HG02642 (cell line): ENCODE measurements around the gene FBXO34.
"Not testable (repeated sequence)": the region's sequence is repeated elsewhere in the genome, so short reads cannot be mapped to it uniquely, and the experiment has no call there.

Experiments
- ATAC-seq: cut with Tn5 transposase; IDR thresholded peaks from one replicate; pipeline ENCODE4 v1.9.1; 2021; ENCODE audit warnings: mild to moderate bottlenecking; ENCODE audit not compliant: unreplicated experiment, poor library complexity

The FBXO34 gene

GRCh38 chr14:55373784-55374705 is 102.8 kb downstream of the FBXO34 start:
- no peak for ATAC-seq

- ATAC-seq = no peak
These were observed 103.5 kb downstream of the FBXO34 start for GRCh38 chr14:55374771-55375170.

- ATAC-seq = no peak
These were observed 106.0 kb downstream of the FBXO34 start for GRCh38 chr14:55377236-55377635.

- no peak for ATAC-seq
These were observed 109.8 kb downstream of the FBXO34 start for GRCh38 chr14:55381040-55381439.

- no peak for ATAC-seq
These were observed 110.3 kb downstream of the FBXO34 start for GRCh38 chr14:55381561-55381960.

GRCh38 chr14:55382483-55382882 is 111.3 kb downstream of the FBXO34 start:
- no peak for ATAC-seq

- ATAC-seq = not testable (repeated sequence)
These were observed 111.8 kb downstream of the FBXO34 start for GRCh38 chr14:55383056-55383466.

- no peak for ATAC-seq
These were observed 112.4 kb downstream of the FBXO34 start for GRCh38 chr14:55383541-55384140.

GRCh38 chr14:55384536-55384935 is 113.3 kb downstream of the FBXO34 start:
- ATAC-seq = no peak

- ATAC-seq = no peak
These were observed 115.0 kb downstream of the FBXO34 start for GRCh38 chr14:55386037-55386808.

GRCh38 chr14:55387121-55387520 is 115.9 kb downstream of the FBXO34 start:
- no peak for ATAC-seq

- no peak for ATAC-seq
These were observed 116.9 kb downstream of the FBXO34 start for GRCh38 chr14:55388160-55388559.

- ATAC-seq = no peak
These were observed 118.1 kb downstream of the FBXO34 start for GRCh38 chr14:55389330-55389729.

- no peak for ATAC-seq
These were observed 127.5 kb downstream of the FBXO34 start for GRCh38 chr14:55398679-55399078.

- no peak for ATAC-seq
These were observed 128.0 kb downstream of the FBXO34 start for GRCh38 chr14:55399183-55399582.

- no peak for ATAC-seq
These were observed 128.6 kb downstream of the FBXO34 start for GRCh38 chr14:55399852-55400251.

- no peak for ATAC-seq
These were observed 130.5 kb downstream of the FBXO34 start for GRCh38 chr14:55401751-55402150.
